ENCODE results near the gene GEN1. TPM values are rescaled to one million over a fixed set of nuclear protein-coding genes. Genes with fewer than 3 reads are reported as not detected.

GEN1 gene
- total and polyA plus RNA-seq, 2 of the 4 experiments (the other 2 are of a cell fraction), result 7.9 to 8.3 TPM

GRCh38 chr2:17827316-17827715 lies 73.4 kb downstream of the GEN1 start:
- no peak overlapping the region for H2BK20ac ChIP-seq (ENCODE audit: low read depth, low read length)
- H4K20me1 ChIP-seq (ENCODE audit: insufficient read depth, low read length), result no peaks in the 10 kb centered on the region
- H3K27me3 ChIP-seq (ENCODE audit: control insufficient read depth, insufficient read depth, low read length), result peaks cover 29% of the 10 kb centered on the region
- no peak overlapping the region for H2AFZ ChIP-seq (replicated peaks; ENCODE audit: low read length, poor library complexity)
- H3K36me3 ChIP-seq (ENCODE audit: control insufficient read depth, insufficient read depth, low read length), result no peaks in the 10 kb centered on the region
- BruUV-seq (replicated peaks), result no TSS peak
- no peak overlapping the region for H2BK15ac ChIP-seq (ENCODE audit: low read depth, low read length)
- no peak overlapping the region for H3K4ac ChIP-seq (ENCODE audit: low read depth, low read length)
- intact Hi-C loops (cut with micrococcal nuclease), result no loop called here
- no peak overlapping the region for H3K23ac ChIP-seq (ENCODE audit: low read depth, low read length)
- no peak overlapping the region for H4K5ac ChIP-seq (ENCODE audit: low read depth, low read length)
- no CpG with 5 or more reads among the region's 5 CpGs for WGBS, 2 experiments (ENCODE audit: extremely low coverage in 2 of 2, insufficient read length in 1 of 2)
- no peak overlapping the region for H3K4me2 ChIP-seq (ENCODE audit: low read depth, low read length)
- ATAC-seq (ENCODE audit: low read depth) (no peak), DNase-seq (no peak)
- H3K9ac ChIP-seq (ENCODE audit: low read depth, low read length), result no peak overlapping the region
- CTCF ChIA-PET, result no interaction called here
- no peak overlapping the region for H3K27ac ChIP-seq (ENCODE audit: insufficient read depth, low read length)
- no peak overlapping the region for H2BK5ac ChIP-seq (ENCODE audit: low read depth, low read length, poor library complexity, severe bottlenecking)
- no peaks in the 10 kb centered on the region for H3K9me1 ChIP-seq (ENCODE audit: insufficient read depth, low read length)
- H3K4me3 ChIP-seq (ENCODE audit: insufficient read depth, low read depth, low read length), result no peak overlapping the region
- dilution Hi-C loops (cut with HindIII; ENCODE audit: low sequenced_read_pairs, unreplicated experiment), result no loop called here
- no peak overlapping the region for H2BK120ac ChIP-seq (ENCODE audit: low read depth, low read length)
- TF ChIP-seq CTCF (conservative IDR thresholded peaks at IDR 0.05; ENCODE audit: low read depth, low read length) (no peak), CEBPB (IDR thresholded peaks at IDR 0.05; ENCODE audit: low read depth, low read length) (no peak), RAD21 (IDR thresholded peaks at IDR 0.05; ENCODE audit: low read length) (no peak), MAFK (IDR thresholded peaks at IDR 0.05; ENCODE audit: low read depth, low read length) (no peak), MXI1 (IDR thresholded peaks at IDR 0.05; ENCODE audit: borderline replicate concordance, low read depth, low read length) (no peak), RCOR1 (IDR thresholded peaks at IDR 0.05; ENCODE audit: insufficient replicate concordance, low read length) (no peak)
- TF ChIP-seq, protein P1, sequence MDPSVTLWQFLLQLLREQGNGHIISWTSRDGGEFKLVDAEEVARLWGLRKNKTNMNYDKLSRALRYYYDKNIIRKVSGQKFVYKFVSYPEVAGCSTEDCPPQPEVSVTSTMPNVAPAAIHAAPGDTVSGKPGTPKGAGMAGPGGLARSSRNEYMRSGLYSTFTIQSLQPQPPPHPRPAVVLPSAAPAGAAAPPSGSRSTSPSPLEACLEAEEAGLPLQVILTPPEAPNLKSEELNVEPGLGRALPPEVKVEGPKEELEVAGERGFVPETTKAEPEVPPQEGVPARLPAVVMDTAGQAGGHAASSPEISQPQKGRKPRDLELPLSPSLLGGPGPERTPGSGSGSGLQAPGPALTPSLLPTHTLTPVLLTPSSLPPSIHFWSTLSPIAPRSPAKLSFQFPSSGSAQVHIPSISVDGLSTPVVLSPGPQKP (IDR thresholded peaks at IDR 0.05; ENCODE audit: borderline replicate concordance, low read depth, low read length), result no peak
- no peak overlapping the region for H4K91ac ChIP-seq (ENCODE audit: insufficient read depth, low read depth, low read length)
- H3K14ac ChIP-seq (replicated peaks; ENCODE audit: low read depth, low read length), result no peak overlapping the region
- H3K56ac ChIP-seq (ENCODE audit: extremely low read depth, insufficient read depth, low read length), result no peak overlapping the region
- H3K4me1 ChIP-seq (ENCODE audit: control insufficient read depth, insufficient read depth, low read length), result no peaks in the 10 kb centered on the region
- H2AK5ac ChIP-seq (ENCODE audit: low read depth, low read length), result no peak overlapping the region
- in situ Hi-C loops (cut with MboI; ENCODE audit: low sequenced_read_pairs), result no loop called here
- no peak overlapping the region for H2AK9ac ChIP-seq (replicated peaks; ENCODE audit: low read depth, low read length, poor library complexity)
- no peak overlapping the region for H4K8ac ChIP-seq (ENCODE audit: low read depth in 2 of 2, low read length in 2 of 2)
- no peaks in the 10 kb centered on the region for H3K9me3 ChIP-seq (ENCODE audit: control insufficient read depth, insufficient read depth, low read length)
- H3K79me1 ChIP-seq (ENCODE audit: low read depth in 1 of 2, low read length in 2 of 2), result no peaks in the 10 kb centered on the region
- no peak overlapping the region for H3K18ac ChIP-seq (ENCODE audit: low read depth, low read length)
- POLR2A ChIA-PET (ENCODE audit: unreplicated experiment), result no interaction called here
